ENCODE data around the gene LMAN2.

The LMAN2 gene

DNA sequence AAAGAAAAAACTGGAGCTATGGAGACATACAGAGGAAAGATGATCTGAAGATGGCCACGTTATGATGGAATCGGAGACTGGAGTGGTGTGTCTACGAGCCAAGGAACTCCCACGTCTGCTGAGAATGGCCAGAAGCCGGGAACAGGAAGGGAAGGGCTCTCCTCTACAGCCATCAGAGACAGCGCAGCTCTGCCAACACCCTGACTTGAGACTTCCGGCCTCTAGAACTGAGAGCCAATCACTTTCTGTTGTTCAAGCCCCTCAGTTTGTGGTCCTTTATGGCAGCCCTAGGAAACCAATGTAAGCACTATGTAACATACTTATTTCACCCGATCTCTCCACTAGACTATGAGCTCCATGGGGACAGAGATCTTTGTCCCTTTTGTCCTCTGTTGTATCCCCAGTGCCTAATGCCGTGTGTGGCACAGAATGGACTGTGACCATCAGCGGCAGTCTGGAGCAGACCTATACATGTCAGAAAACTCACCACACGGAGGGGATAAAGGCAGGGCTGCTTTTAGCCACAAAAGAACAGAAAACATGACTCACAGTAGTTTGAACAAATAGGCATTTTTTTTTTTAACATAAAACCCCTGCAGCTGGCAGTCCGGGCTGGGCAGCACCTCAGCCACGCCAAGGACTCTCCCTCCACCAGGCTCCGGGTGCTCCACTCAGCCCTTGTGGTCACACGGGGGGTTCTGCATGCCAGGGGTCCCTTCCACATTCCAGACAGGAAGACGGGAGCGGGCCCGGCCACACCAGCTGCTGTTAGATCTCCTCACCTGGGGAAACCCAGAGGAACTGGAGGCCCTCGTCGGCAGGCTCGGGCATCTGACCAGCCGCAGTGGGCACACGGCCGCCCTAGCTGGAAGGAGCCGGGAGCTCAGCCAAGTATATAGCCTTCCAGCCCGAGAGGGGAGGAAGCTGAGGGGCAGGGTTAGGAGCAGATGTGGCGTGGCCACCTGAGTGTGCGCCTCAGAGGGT, 23.6 kb downstream of the LMAN2 start:
- Histone ChIP-seq H2AFZ (ENCODE audit: low read depth, low read length, severe bottlenecking) (no peak overlapping the region), H3K4me3 (ENCODE audit: insufficient read depth, low read length, poor library complexity, severe bottlenecking) (no peak overlapping the region), H3K9me2 (replicated peaks; ENCODE audit: insufficient read depth, low read length) (no peaks in the 10 kb centered on the region), H3K27ac (ENCODE audit: low read depth, low read length) (no peak overlapping the region), H3K79me2 (ENCODE audit: insufficient read depth, low read length) (no peaks in the 10 kb centered on the region), H3F3A (ENCODE audit: insufficient read depth) (no peaks in the 10 kb centered on the region), H3K9ac (ENCODE audit: low read length) (no peak overlapping the region), H3K27me3 (ENCODE audit: low read length) (no peaks in the 10 kb centered on the region), H3K36me3 (ENCODE audit: low read length) (no peaks in the 10 kb centered on the region), H4K20me1 (ENCODE audit: low read depth, low read length) (no peaks in the 10 kb centered on the region), H3K4me2 (ENCODE audit: low read depth, low read length, poor library complexity, severe bottlenecking) (no peak overlapping the region), H3K9me3 (ENCODE audit: insufficient read depth, low read length) (no peaks in the 10 kb centered on the region)
- TF ChIP-seq, protein P1, sequence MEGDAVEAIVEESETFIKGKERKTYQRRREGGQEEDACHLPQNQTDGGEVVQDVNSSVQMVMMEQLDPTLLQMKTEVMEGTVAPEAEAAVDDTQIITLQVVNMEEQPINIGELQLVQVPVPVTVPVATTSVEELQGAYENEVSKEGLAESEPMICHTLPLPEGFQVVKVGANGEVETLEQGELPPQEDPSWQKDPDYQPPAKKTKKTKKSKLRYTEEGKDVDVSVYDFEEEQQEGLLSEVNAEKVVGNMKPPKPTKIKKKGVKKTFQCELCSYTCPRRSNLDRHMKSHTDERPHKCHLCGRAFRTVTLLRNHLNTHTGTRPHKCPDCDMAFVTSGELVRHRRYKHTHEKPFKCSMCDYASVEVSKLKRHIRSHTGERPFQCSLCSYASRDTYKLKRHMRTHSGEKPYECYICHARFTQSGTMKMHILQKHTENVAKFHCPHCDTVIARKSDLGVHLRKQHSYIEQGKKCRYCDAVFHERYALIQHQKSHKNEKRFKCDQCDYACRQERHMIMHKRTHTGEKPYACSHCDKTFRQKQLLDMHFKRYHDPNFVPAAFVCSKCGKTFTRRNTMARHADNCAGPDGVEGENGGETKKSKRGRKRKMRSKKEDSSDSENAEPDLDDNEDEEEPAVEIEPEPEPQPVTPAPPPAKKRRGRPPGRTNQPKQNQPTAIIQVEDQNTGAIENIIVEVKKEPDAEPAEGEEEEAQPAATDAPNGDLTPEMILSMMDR (IDR thresholded peaks at IDR 0.05; ENCODE audit: insufficient read depth, low read length, poor library complexity, severe bottlenecking) = no peak
- TF ChIP-seq EZH2phosphoT487 (conservative IDR thresholded peaks at IDR 0.05; ENCODE audit: low read length) = no peak

- no peak for TF ChIP-seq EZH2phosphoT487 (conservative IDR thresholded peaks at IDR 0.05; ENCODE audit: low read length)
- TF ChIP-seq, protein P1 (IDR thresholded peaks at IDR 0.05; ENCODE audit: insufficient read depth, low read length, poor library complexity, severe bottlenecking) = no peak
- no peaks in the 10 kb centered on the region for H3K9me2 ChIP-seq (replicated peaks; ENCODE audit: insufficient read depth, low read length)
- no peak overlapping the region for H3K4me3 ChIP-seq (ENCODE audit: insufficient read depth, low read length, poor library complexity, severe bottlenecking)
- no peaks in the 10 kb centered on the region for H3K79me2 ChIP-seq (ENCODE audit: insufficient read depth, low read length)
- H3K27me3 ChIP-seq (ENCODE audit: low read length) = no peaks in the 10 kb centered on the region
- no peaks in the 10 kb centered on the region for H3K9me3 ChIP-seq (ENCODE audit: insufficient read depth, low read length)
- H3K36me3 ChIP-seq (ENCODE audit: low read length) = no peaks in the 10 kb centered on the region
- H4K20me1 ChIP-seq (ENCODE audit: low read depth, low read length) = no peaks in the 10 kb centered on the region
- no peak overlapping the region for H3K4me2 ChIP-seq (ENCODE audit: low read depth, low read length, poor library complexity, severe bottlenecking)
- H3F3A ChIP-seq (ENCODE audit: insufficient read depth) = no peaks in the 10 kb centered on the region; the same call in 1 of the 2 replicates
- H2AFZ ChIP-seq (ENCODE audit: low read depth, low read length, severe bottlenecking) = no peak overlapping the region
- no peak overlapping the region for H3K9ac ChIP-seq (ENCODE audit: low read length)
- H3K27ac ChIP-seq (ENCODE audit: low read depth, low read length) = no peak overlapping the region
Observed at GRCh38 chr5:177325868-177326381, 25.5 kb downstream of the LMAN2 start.

DNA sequence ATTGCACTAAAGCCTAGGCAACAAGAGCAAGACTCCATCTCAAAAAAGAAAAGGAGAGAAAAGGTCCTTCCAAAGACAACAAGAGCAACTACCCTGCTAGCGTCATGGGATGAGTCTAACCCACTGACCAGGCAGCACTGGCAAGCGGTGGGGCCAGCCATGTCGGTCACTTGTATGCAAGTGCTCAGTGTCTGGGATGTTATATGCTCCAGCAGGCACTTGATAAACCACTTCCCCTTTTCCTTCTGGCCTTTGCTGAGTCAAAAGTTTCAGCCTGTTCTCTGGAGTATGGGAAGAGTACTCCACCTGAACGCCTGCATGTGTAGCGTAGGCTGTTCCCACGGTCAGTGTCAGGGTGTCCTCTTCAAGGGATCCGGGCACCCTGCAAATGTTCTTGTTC, 30.6 kb downstream of the LMAN2 start:
- Histone ChIP-seq H4K20me1 (ENCODE audit: low read depth, low read length) (no peaks in the 10 kb centered on the region), H3K27ac (ENCODE audit: low read depth, low read length) (no peak overlapping the region), H3K4me3 (ENCODE audit: insufficient read depth, low read length, poor library complexity, severe bottlenecking) (no peak overlapping the region), H3F3A (ENCODE audit: insufficient read depth) (peaks cover 3% of the 10 kb centered on the region; the same call in 1 of the 2 replicates), H3K4me2 (ENCODE audit: low read depth, low read length, poor library complexity, severe bottlenecking) (no peak overlapping the region), H3K36me3 (ENCODE audit: low read length) (no peaks in the 10 kb centered on the region), H3K79me2 (ENCODE audit: insufficient read depth, low read length) (no peaks in the 10 kb centered on the region), H3K9ac (ENCODE audit: low read length) (no peak overlapping the region), H2AFZ (ENCODE audit: low read depth, low read length, severe bottlenecking) (no peak overlapping the region), H3K27me3 (ENCODE audit: low read length) (no peaks in the 10 kb centered on the region), H3K9me2 (replicated peaks; ENCODE audit: insufficient read depth, low read length) (no peaks in the 10 kb centered on the region), H3K9me3 (ENCODE audit: insufficient read depth, low read length) (peaks cover 7% of the 10 kb centered on the region; the same call in 1 of the 2 replicates)
- TF ChIP-seq, protein P1 (IDR thresholded peaks at IDR 0.05; ENCODE audit: insufficient read depth, low read length, poor library complexity, severe bottlenecking) = no peak
- no peak for TF ChIP-seq EZH2phosphoT487 (conservative IDR thresholded peaks at IDR 0.05; ENCODE audit: low read length)

Measured in SU-DHL-6 (cell line).